Panc1 (cell line): Measurements from ENCODE around the gene CDK14. TPM values are rescaled to one million over a fixed set of nuclear protein-coding genes. Genes with fewer than 3 reads are reported as not detected.

ENCODE experiments used
- ATAC-seq: fragments of 200-7000 bp; cut with Tn5 transposase; 2 replicates; pipeline ENCODE4 v1.9.1; 2020; ENCODE audit warnings: mild to moderate bottlenecking, moderate library complexity
- BruUV-seq: library from RNA; stranded (reverse); fragments of 400-500 nt; replicated peaks from 2 replicates; lab custom pipeline; 2021; lab: Mats Ljungman, UMichigan
- CTCF ChIA-PET: fragments of 300-600 bp; sonication (Branson Sonifier 250); formaldehyde crosslinking; loops from one replicate; lab custom pipeline; 2022; ENCODE audit warnings: antibody characterized with exemption; lab: Charles Lee
- POLR2A ChIA-PET: fragments of 300-600 bp; sonication (Branson Sonifier 250); formaldehyde crosslinking; loops from one replicate; lab custom pipeline; 2022; ENCODE audit warnings: antibody characterized with exemption; lab: Charles Lee
- DNase-seq: peaks from one replicate; pipeline ENCODE4 v3.0.0-alpha.2; 2010; ENCODE audit warnings: low read depth, low spot score
- H3K27ac ChIP-seq: 2 replicates; pipeline ENCODE4 v1.5.1; 2011; ENCODE audit warnings: mild to moderate bottlenecking, low read length, inconsistent platforms
- H3K27me3 ChIP-seq: fragments of 200-500 bp; sonication (Bioruptor generic); 2 replicates; pipeline ENCODE4 v1.6.0; 2014; ENCODE audit warnings: low read length, inconsistent platforms; ENCODE audit not compliant: control insufficient read depth, insufficient read depth
- H3K36me3 ChIP-seq: fragments of 200-500 bp; sonication (Bioruptor generic); 2 replicates; pipeline ENCODE4 v1.5.1; 2014; ENCODE audit warnings: inconsistent platforms, mild to moderate bottlenecking, low read length, moderate library complexity; ENCODE audit not compliant: control insufficient read depth, insufficient read depth
- H3K4me1 ChIP-seq: 2 replicates; pipeline ENCODE4 v1.5.1; 2011; ENCODE audit warnings: inconsistent platforms, mild to moderate bottlenecking, low read length, moderate library complexity; ENCODE audit not compliant: control insufficient read depth, insufficient read depth
- H3K4me3 ChIP-seq, 2 experiments: 2 replicates each; pipeline ENCODE4 v1.5.1; 2011 to 2012; ENCODE audit warnings: low read depth in 2 of 2, low read length in 2 of 2, mild to moderate bottlenecking in 2 of 2, inconsistent platforms in 1 of 2, moderate library complexity in 1 of 2
- H3K9me3 ChIP-seq: fragments of 200-500 bp; sonication (Bioruptor generic); 2 replicates; pipeline ENCODE4 v1.5.1; 2014; ENCODE audit warnings: low read depth, mild to moderate bottlenecking, inconsistent platforms, low read length, moderate library complexity; ENCODE audit not compliant: control insufficient read depth, insufficient read depth
- CTCF ChIP-seq: fragments of 450-650 bp; IDR thresholded peaks from 2 replicates; pipeline ENCODE4 v1.5.1; 2017; ENCODE audit warnings: mild to moderate bottlenecking
- POLR2AphosphoS5 ChIP-seq: IDR thresholded peaks from 2 replicates; pipeline ENCODE4 v1.6.1; 2012; ENCODE audit warnings: mild to moderate bottlenecking, low read depth, low read length, moderate library complexity
- REST ChIP-seq, 2 experiments: IDR thresholded peaks; 2 replicates each; pipeline ENCODE4 v1.6.1; 2011 to 2012; ENCODE audit warnings: low read depth in 2 of 2, control low read depth in 1 of 2, low read length in 1 of 2, mild to moderate bottlenecking in 1 of 2, moderate library complexity in 1 of 2; ENCODE audit not compliant: insufficient read depth in 1 of 2
- SIN3A ChIP-seq: IDR thresholded peaks from 2 replicates; pipeline ENCODE4 v1.6.1; 2012; ENCODE audit warnings: low read depth, mild to moderate bottlenecking, low read length, moderate library complexity, borderline replicate concordance; ENCODE audit not compliant: insufficient read depth
- TCF7L2 ChIP-seq: IDR thresholded peaks from 2 replicates; pipeline ENCODE4 v1.6.1; 2011; ENCODE audit warnings: mild to moderate bottlenecking, low read depth, low read length, inconsistent platforms
- in situ Hi-C: cut with HindIII; loops from 2 replicates; pipeline ENCODE4 v1.10.0; 2016; ENCODE audit warnings: low sequenced_read_pairs, low pct_unique_long_range_greater_than_20kb
- intact Hi-C: fragments of 100-400 bp; cut with micrococcal nuclease; formaldehyde crosslinking; loops from one replicate; pipeline ENCODE4 v1.10.0; 2022; ENCODE audit not compliant: unreplicated experiment
- total RNA-seq: library from RNA; stranded (reverse); gene quantifications from one replicate; pipeline ENCODE4 v1.2.1, GENCODE V29; 2021; ENCODE audit not compliant: unreplicated experiment

Gene CDK14
- total RNA-seq, 1 experiment from 2014 or later, result 3.0 TPM

DNA sequence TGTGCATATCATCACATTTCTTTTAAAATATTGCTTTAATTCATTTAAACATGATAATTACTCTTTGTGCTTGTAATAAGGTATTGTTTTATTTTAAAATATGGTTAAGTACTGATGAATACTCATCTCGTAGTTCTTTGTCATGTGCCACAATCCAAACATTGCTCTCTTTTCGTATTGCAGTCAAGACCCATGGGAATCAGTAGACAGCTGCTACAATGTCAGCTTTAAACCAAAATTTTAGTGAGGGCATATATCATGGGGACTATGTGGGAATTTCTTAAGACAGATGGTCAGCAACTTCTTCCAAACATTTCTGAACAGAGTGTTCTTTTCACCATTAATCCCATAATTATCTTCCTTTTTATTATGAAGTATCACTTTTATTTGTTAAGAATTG lies 590.9 kb downstream of the CDK14 start:
- no peak for ATAC-seq
- Histone ChIP-seq H3K36me3 (no peaks in the 10 kb centered on the region), H3K4me3 (no peak overlapping the region), H3K4me1 (no peaks in the 10 kb centered on the region), H3K27ac (no peak overlapping the region), H3K27me3 (no peaks in the 10 kb centered on the region), H3K9me3 (no peaks in the 10 kb centered on the region)
- no peak for TF ChIP-seq REST (IDR thresholded peaks at IDR 0.05; ENCODE audit: insufficient read depth in 1 of 2, low read depth in 2 of 2, low read length in 1 of 2)
- no peak for TF ChIP-seq TCF7L2
- TF ChIP-seq POLR2AphosphoS5, result no peak
- no peak for TF ChIP-seq CTCF
- no peak for TF ChIP-seq SIN3A
- no TSS peak for BruUV-seq
- POLR2A ChIA-PET, result no interaction called here
- intact Hi-C loops, result no loop called here
- no peak for DNase-seq
- CTCF ChIA-PET, result no interaction called here
- in situ Hi-C loops, result no loop called here

- no peak for DNase-seq
- H3K27me3 ChIP-seq, result no peaks in the 10 kb centered on the region
- ChIA-PET CTCF (no interaction called here), POLR2A (no interaction called here)
- TF ChIP-seq TCF7L2 (no peak), CTCF (no peak), POLR2AphosphoS5 (no peak), REST (IDR thresholded peaks at IDR 0.05; ENCODE audit: insufficient read depth in 1 of 2, low read depth in 2 of 2, low read length in 1 of 2) (no peak), SIN3A (no peak)
- no peaks in the 10 kb centered on the region for H3K9me3 ChIP-seq
- H3K4me1 ChIP-seq, result no peaks in the 10 kb centered on the region
- no peak overlapping the region for H3K4me3 ChIP-seq
- no TSS peak for BruUV-seq
- no peak overlapping the region for H3K27ac ChIP-seq
- no peaks in the 10 kb centered on the region; the same call in 1 of the 2 replicates for H3K36me3 ChIP-seq
- ATAC-seq, result no peak
- in situ Hi-C loops (no loop called here), intact Hi-C loops (no loop called here)
These were observed 595.6 kb downstream of the CDK14 start for GRCh38 chr7:91191771-91192170.
